Effector memory CD8-positive, alpha-beta T cell (primary cell): Measurements from ENCODE around the gene EPB41L1.

Experiments
- ATAC-seq: fragments of 150-1000 bp; cut with Tn5 transposase; replicated peaks from 2 replicates; pipeline ENCODE4 v1.10.0; 2021; ENCODE audit warnings: mild to moderate bottlenecking, moderate library complexity
- DNase-seq, 3 experiments: peaks; one replicate each; pipeline ENCODE4 v3.0.0; 2021
- H3K27ac Mint-ChIP-seq, 2 donors: one replicate each; pipeline ENCODE4 v1.8.0; 2022; ENCODE audit warnings: mild to moderate bottlenecking in 2 of 2, mixed read lengths in 2 of 2, moderate library complexity in 2 of 2
- H3K27me3 Mint-ChIP-seq, 2 donors: one replicate each; pipeline ENCODE4 v1.8.0; 2022; ENCODE audit warnings: mixed read lengths in 2 of 2
- H3K36me3 Mint-ChIP-seq: one replicate; pipeline ENCODE4 v1.8.0; 2022; ENCODE audit warnings: mild to moderate bottlenecking, moderate library complexity, mixed read lengths; ENCODE audit not compliant: insufficient read depth
- H3K4me1 Mint-ChIP-seq, 2 donors: one replicate each; pipeline ENCODE4 v1.8.0; 2022; ENCODE audit warnings: low read depth in 2 of 2, mixed read lengths in 2 of 2
- H3K4me3 Mint-ChIP-seq, 2 donors: one replicate each; pipeline ENCODE4 v1.8.0; 2022; ENCODE audit warnings: mild to moderate bottlenecking in 2 of 2, mixed read lengths in 2 of 2, moderate library complexity in 2 of 2
- H3K9me3 Mint-ChIP-seq, 2 donors: one replicate each; pipeline ENCODE4 v1.8.0; 2022; ENCODE audit warnings: mixed read lengths in 2 of 2

Gene EPB41L1

DNA sequence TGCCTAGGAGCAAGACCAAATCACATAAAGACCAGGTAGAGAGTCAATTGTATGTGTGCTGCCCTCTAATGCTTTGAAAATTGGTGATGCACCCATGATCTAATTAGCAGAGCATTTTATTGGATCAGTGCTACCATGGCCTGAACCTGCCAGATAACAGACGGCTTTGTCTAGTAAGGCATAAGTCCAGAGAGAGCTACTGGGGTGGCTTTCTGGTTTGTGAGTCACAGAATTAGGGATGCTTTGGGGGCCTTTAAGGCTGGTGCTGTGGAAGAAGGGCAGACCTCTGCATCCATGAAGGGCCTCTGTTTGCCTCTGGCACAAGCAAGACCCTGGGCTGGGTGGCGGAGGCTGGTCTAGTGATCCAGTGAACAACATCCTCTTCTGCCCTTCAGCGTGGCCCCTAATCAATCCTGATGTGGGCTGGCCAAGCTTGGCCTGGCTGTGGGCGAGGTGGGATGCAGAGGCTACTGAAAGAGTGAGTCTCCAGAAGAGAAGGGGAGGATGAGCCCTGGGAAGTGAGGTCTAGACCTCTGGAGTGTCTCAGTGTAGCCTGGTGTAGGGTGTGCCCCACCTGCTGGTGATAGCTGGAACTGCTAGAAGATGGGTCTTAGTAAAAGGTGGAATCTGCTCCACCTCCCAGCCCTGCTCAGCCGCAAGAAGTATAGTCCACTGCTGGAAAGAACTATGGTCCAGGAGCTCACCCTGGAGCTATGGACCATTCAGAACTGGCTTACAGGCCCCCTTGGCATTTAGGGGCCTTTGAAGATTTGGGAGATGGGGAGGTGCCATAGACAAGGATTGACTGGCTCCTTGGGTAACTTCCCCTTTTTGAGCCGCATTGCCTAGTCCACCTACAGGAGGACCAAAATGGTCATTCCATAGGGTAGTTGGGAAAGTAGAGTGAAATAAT lies 45.1 kb downstream of the EPB41L1 start:
- no peak overlapping the region for H3K27ac Mint-ChIP-seq
- H3K27me3 Mint-ChIP-seq = peaks cover 12 to 42% of the 10 kb centered on the region in 2 donors
- no peak overlapping the region for H3K4me3 Mint-ChIP-seq
- no peaks in the 10 kb centered on the region for H3K36me3 Mint-ChIP-seq
- DNase-seq (peak; percentile 64 to 73 (median 68)), ATAC-seq (peak; percentile 73)
- H3K9me3 Mint-ChIP-seq = no peaks in the 10 kb centered on the region
- peaks cover 5 to 6% of the 10 kb centered on the region in 2 donors for H3K4me1 Mint-ChIP-seq

DNA sequence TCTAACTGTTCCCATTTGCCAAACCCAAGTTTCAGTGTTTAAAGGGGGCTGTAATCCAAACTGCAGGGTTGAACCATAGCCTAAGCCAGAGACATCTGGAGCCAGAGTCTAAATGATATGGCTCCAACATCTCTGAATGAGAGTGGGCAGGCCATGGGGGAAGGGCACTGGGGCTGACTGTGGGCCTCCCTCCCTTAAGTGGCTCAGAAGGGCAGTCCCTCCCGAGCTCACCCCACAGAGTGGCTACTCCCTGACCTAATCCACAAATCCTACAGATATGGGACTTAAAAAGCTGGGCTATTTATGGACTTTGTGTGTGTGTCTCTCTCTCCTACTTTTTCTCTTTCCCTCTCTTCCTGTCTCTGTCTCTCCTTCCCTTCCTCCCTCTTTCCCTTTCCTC lies 45.9 kb downstream of the EPB41L1 start:
- Mint-ChIP-seq H3K4me1 (peaks cover 5 to 6% of the 10 kb centered on the region in 2 donors), H3K4me3 (no peak overlapping the region), H3K27me3 (peaks cover 7 to 34% of the 10 kb centered on the region in 2 donors), H3K36me3 (no peaks in the 10 kb centered on the region), H3K9me3 (no peaks in the 10 kb centered on the region), H3K27ac (no peak overlapping the region)
- DNase-seq (no peak), ATAC-seq (no peak)

DNA sequence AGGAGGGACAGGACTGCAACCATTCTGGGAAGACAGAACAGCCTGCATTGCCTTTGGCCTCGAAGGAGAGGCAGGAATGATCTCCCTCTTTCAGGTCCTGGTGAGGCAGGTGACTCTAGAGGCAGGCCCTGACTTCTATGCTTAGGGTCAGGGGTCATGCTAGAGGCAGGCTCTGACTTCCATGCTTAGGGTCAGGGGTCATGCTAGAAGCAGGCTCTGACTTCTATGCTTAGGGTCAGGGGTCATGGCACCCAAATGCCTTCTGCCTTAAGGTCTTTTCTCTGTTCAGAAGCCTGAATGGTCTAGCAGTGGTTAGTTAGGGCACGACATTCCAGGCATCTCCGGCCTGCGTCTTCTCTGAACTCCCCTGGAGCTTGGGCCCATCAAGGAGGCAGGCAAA lies 46.7 kb downstream of the EPB41L1 start:
- Mint-ChIP-seq H3K27me3 (peaks cover 0 to 28% of the 10 kb centered on the region in 2 donors), H3K9me3 (no peaks in the 10 kb centered on the region)
- DNase-seq = no peak

DNA sequence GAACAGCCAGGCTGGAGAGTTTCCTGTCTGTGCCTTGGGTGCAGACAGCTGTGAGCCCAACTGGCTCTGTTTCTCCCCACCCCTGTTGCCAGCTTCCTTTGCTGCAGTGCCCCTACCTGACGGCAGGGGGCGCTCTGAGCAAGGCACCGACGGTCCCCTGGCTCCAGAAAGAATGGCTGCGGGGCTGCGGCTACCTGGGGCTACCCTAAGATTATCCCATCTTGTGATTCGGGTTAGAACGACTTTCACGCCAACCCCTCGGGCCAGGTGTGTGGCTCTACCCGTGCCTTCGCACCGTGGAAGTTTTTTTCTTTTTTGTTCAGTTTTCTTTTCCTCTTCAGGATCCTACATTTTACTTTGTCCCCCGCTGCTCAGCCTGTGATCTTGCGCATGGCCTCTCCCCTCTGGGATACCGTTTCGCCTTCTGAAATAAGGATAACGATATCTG lies 48.4 kb downstream of the EPB41L1 start:
- no peaks in the 10 kb centered on the region for H3K36me3 Mint-ChIP-seq
- H3K4me1 Mint-ChIP-seq = peaks cover 5 to 6% of the 10 kb centered on the region in 2 donors
- H3K9me3 Mint-ChIP-seq = no peaks in the 10 kb centered on the region
- H3K4me3 Mint-ChIP-seq = peak overlapping the region; percentile 37 to 62
- H3K27me3 Mint-ChIP-seq = peaks cover 8 to 27% of the 10 kb centered on the region in 2 donors
- DNase-seq (peak; percentile 75 to 78 (median 78)), ATAC-seq (peak; percentile 89)
- H3K27ac Mint-ChIP-seq = no peak overlapping the region

More for the DNA sequence above, 46.7 kb downstream of the EPB41L1 start:
- H3K4me1 Mint-ChIP-seq = peaks cover 5 to 6% of the 10 kb centered on the region in 2 donors
- H3K36me3 Mint-ChIP-seq = no peaks in the 10 kb centered on the region
- no peak for ATAC-seq
- H3K27ac Mint-ChIP-seq = no peak overlapping the region
- H3K4me3 Mint-ChIP-seq = no peak overlapping the region

DNA sequence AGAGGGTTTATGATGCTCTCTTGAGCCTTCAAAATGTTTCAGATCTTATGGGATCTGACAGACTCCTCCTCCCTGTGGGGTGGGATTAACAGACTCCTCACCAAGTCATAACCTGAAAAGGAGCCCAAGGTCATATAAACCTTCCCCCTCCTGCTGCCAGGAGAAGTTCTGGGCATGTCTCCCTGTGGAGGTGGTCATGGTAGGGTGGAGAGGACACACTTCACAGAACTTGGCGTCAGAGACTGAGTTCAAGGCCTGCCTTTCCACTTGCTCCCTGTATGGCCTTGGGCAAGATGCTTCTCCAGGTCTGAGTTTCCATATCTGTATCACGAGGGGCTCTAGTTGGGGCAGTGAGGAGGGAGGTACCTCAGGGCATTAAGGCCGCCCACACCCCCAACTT lies 49.3 kb downstream of the EPB41L1 start:
- Mint-ChIP-seq H3K27ac (no peak overlapping the region), H3K36me3 (no peaks in the 10 kb centered on the region)
- no peak for ATAC-seq

GRCh38 chr20:36205026-36205425 lies 50.5 kb downstream of the EPB41L1 start:
- DNase-seq = no peak
- no peaks in the 10 kb centered on the region for H3K9me3 Mint-ChIP-seq
- no peaks in the 10 kb centered on the region for H3K36me3 Mint-ChIP-seq
- peaks cover 26 to 40% of the 10 kb centered on the region in 2 donors for H3K27me3 Mint-ChIP-seq
- no peak for ATAC-seq
- no peak overlapping the region for H3K4me3 Mint-ChIP-seq
- no peak overlapping the region for H3K27ac Mint-ChIP-seq
- H3K4me1 Mint-ChIP-seq = peaks cover 3 to 5% of the 10 kb centered on the region in 2 donors

More for the DNA sequence above, 49.3 kb downstream of the EPB41L1 start:
- Mint-ChIP-seq H3K27me3 (peaks cover 18 to 37% of the 10 kb centered on the region in 2 donors), H3K4me3 (no peak overlapping the region), H3K9me3 (no peaks in the 10 kb centered on the region), H3K4me1 (peaks cover 5 to 6% of the 10 kb centered on the region in 2 donors)
- no peak for DNase-seq

DNA sequence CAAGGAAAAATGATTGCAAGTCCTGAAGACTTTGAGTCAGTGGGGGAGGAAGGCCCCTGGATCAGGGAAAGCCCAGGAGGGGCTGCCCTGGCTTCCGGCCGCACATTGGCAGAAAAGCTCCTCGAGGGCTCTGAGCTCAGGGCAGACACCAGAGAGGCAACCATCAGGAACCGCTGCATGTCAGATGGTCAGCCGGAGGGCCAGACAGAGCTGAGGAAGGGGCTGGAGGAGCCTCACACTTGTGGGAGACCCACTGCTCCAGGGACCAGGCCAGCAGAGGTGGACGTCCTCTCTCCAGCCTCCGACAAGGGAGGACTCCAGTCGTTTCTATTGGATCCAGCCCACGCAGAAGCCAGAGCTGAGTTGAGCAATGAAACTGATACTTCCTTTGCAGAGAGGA lies 51.5 kb downstream of the EPB41L1 start:
- no peak overlapping the region for H3K4me3 Mint-ChIP-seq

GRCh38 chr20:36206641-36207040 lies 52.1 kb downstream of the EPB41L1 start:
- H3K27ac Mint-ChIP-seq = no peak overlapping the region
- no peak for DNase-seq
- peaks cover 2% of the 10 kb centered on the region for H3K36me3 Mint-ChIP-seq

More for the DNA sequence above, 51.5 kb downstream of the EPB41L1 start:
- H3K36me3 Mint-ChIP-seq = peaks cover 2% of the 10 kb centered on the region
- no peaks in the 10 kb centered on the region for H3K9me3 Mint-ChIP-seq
- H3K4me1 Mint-ChIP-seq = peaks cover 3 to 5% of the 10 kb centered on the region in 2 donors
- no peak for ATAC-seq
- DNase-seq = no peak
- no peak overlapping the region for H3K27ac Mint-ChIP-seq
- H3K27me3 Mint-ChIP-seq = peaks cover 33 to 46% of the 10 kb centered on the region in 2 donors

GRCh38 chr20:36207602-36208001 lies 53.1 kb downstream of the EPB41L1 start:
- Mint-ChIP-seq H3K36me3 (peaks cover 2% of the 10 kb centered on the region), H3K27ac (no peak overlapping the region), H3K9me3 (no peaks in the 10 kb centered on the region), H3K27me3 (peaks cover 33 to 56% of the 10 kb centered on the region in 2 donors), H3K4me3 (no peak overlapping the region), H3K4me1 (peaks cover 3 to 5% of the 10 kb centered on the region in 2 donors)
- no peak for DNase-seq
- ATAC-seq = no peak

More at GRCh38 chr20:36206641-36207040, 52.1 kb downstream of the EPB41L1 start:
- H3K27me3 Mint-ChIP-seq = peaks cover 33 to 47% of the 10 kb centered on the region in 2 donors
- ATAC-seq = no peak
- H3K4me1 Mint-ChIP-seq = peaks cover 3 to 5% of the 10 kb centered on the region in 2 donors
- no peaks in the 10 kb centered on the region for H3K9me3 Mint-ChIP-seq
- H3K4me3 Mint-ChIP-seq = no peak overlapping the region

GRCh38 chr20:36208257-36208656 lies 53.7 kb downstream of the EPB41L1 start:
- peaks cover 0 to under 1% of the 10 kb centered on the region in 2 donors for H3K4me1 Mint-ChIP-seq
- H3K4me3 Mint-ChIP-seq = no peak overlapping the region
- H3K36me3 Mint-ChIP-seq = peaks cover 2% of the 10 kb centered on the region
- ATAC-seq = no peak
- H3K27me3 Mint-ChIP-seq = peaks cover 33 to 57% of the 10 kb centered on the region in 2 donors
- no peaks in the 10 kb centered on the region for H3K9me3 Mint-ChIP-seq
- DNase-seq = no peak
- no peak overlapping the region for H3K27ac Mint-ChIP-seq

DNA sequence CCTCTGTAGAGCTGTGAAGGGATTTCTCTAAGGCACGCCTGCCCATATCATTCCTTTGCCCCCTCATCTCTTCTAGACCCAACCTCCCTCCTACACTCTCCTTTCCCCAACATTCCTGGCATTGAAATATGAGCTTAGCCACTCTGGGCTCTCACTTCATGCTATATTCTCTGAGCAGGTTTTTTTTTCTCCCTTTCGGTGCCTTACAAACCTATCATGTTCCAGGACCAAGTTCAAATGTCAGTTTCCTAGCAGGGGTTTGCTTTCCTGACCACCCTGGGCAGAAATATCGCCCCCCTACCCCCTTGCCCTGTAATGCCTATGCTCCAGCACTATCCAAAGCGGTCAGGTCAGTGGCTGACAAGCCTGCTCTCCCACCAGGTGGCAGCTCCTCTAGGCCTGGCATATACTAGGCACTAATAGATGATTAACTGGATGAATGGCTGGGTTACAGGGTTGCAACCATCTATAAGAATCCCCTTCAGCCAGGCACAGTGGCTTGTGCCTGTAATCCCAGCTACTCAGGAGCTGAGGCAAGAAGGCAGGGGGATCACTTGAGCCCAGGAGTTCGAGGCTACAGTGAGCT lies 56.0 kb downstream of the EPB41L1 start:
- no peak for DNase-seq
- Mint-ChIP-seq H3K27ac (peak overlapping the region in 1 of 2 donors; percentile 49), H3K9me3 (no peaks in the 10 kb centered on the region), H3K27me3 (peaks cover 33 to 57% of the 10 kb centered on the region in 2 donors), H3K4me1 (no peaks in the 10 kb centered on the region), H3K4me3 (no peak overlapping the region), H3K36me3 (peaks cover 2% of the 10 kb centered on the region)
- no peak for ATAC-seq

DNA sequence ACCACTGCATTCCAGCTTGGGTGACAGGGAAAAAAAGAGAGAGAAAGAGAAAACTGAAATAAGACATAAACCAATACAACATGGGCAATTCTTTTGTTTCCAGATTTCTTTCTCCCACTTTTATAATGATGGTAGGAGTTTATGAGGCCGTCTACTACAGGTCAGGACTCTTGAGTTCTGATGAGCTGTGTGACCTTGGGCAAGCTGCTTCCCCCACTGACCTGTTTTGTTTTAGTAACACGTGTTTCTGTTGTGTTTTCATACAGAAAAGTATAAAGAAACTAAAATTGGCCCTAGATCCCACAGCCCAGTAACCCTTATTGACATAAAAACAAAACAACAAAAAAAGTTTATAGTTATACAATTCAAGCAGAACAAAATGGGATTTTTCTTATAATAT lies 58.8 kb downstream of the EPB41L1 start:
- H3K4me1 Mint-ChIP-seq = no peaks in the 10 kb centered on the region
- no peak for DNase-seq
- H3K4me3 Mint-ChIP-seq = no peak overlapping the region
- peaks cover 31 to 51% of the 10 kb centered on the region in 2 donors for H3K27me3 Mint-ChIP-seq
- peaks cover 2% of the 10 kb centered on the region for H3K36me3 Mint-ChIP-seq
- no peak overlapping the region for H3K27ac Mint-ChIP-seq
- ATAC-seq = no peak
- H3K9me3 Mint-ChIP-seq = no peaks in the 10 kb centered on the region

- DNase-seq = no peak
- no peaks in the 10 kb centered on the region for H3K9me3 Mint-ChIP-seq
- peaks cover 19 to 37% of the 10 kb centered on the region in 2 donors for H3K27me3 Mint-ChIP-seq
- H3K27ac Mint-ChIP-seq = no peak overlapping the region
- H3K36me3 Mint-ChIP-seq = peaks cover 2% of the 10 kb centered on the region
- H3K4me3 Mint-ChIP-seq = no peak overlapping the region
- no peaks in the 10 kb centered on the region for H3K4me1 Mint-ChIP-seq
- no peak for ATAC-seq
These were observed 60.2 kb downstream of the EPB41L1 start for GRCh38 chr20:36214684-36215256.
